Hepatocyte (in vitro differentiated cells): Measurements from ENCODE around the gene PALLD.
"Not testable (repeated sequence)": the region's sequence is repeated elsewhere in the genome, so short reads cannot be mapped to it uniquely, and the experiment has no call there.

Experiments used
- EZH2 ChIP-seq: fragments of 200-600 bp; sonication (generic); IDR thresholded peaks from 2 replicates; pipeline ENCODE4 v1.6.1; 2016; ENCODE audit warnings: antibody characterized with exemption, mild to moderate bottlenecking, borderline replicate concordance
- EZH2phosphoT487 ChIP-seq: fragments of 200-600 bp; sonication (generic); IDR thresholded peaks from one replicate; pipeline ENCODE4 v1.6.1; 2018; ENCODE audit warnings: antibody characterized with exemption, mild to moderate bottlenecking, low read depth, moderate library complexity; ENCODE audit not compliant: unreplicated experiment, severe bottlenecking
- TF ChIP-seq, protein P1 (sequence below): fragments of 200-600 bp; sonication (generic); IDR thresholded peaks from 2 replicates; pipeline ENCODE4 v1.5.1; 2016; ENCODE audit warnings: antibody characterized with exemption, mild to moderate bottlenecking; ENCODE audit not compliant: poor library complexity

DNA sequence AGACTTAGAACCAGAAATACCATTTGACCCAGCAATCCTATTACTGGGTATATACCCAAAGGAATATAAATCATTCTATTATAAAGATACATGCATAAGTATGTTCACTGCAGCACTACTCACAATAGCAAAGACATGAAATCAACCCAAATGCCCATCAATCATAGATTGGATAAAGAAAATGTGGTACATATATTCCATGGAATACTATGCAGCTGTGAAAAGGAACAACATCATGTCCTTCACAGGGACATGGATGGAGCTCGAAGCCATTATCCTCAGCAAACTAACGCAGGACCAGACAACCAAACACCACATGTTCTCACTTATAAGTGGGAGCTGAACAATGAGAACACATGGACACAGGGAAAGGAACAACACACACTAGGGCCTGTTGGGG, 38.6 kb upstream of the PALLD start:
- TF ChIP-seq, protein P1, sequence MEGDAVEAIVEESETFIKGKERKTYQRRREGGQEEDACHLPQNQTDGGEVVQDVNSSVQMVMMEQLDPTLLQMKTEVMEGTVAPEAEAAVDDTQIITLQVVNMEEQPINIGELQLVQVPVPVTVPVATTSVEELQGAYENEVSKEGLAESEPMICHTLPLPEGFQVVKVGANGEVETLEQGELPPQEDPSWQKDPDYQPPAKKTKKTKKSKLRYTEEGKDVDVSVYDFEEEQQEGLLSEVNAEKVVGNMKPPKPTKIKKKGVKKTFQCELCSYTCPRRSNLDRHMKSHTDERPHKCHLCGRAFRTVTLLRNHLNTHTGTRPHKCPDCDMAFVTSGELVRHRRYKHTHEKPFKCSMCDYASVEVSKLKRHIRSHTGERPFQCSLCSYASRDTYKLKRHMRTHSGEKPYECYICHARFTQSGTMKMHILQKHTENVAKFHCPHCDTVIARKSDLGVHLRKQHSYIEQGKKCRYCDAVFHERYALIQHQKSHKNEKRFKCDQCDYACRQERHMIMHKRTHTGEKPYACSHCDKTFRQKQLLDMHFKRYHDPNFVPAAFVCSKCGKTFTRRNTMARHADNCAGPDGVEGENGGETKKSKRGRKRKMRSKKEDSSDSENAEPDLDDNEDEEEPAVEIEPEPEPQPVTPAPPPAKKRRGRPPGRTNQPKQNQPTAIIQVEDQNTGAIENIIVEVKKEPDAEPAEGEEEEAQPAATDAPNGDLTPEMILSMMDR: not testable (repeated sequence)
- TF ChIP-seq EZH2, EZH2phosphoT487: not testable (repeated sequence)
